ENCODE measurements around the gene TOR2A.

Gene TOR2A

DNA sequence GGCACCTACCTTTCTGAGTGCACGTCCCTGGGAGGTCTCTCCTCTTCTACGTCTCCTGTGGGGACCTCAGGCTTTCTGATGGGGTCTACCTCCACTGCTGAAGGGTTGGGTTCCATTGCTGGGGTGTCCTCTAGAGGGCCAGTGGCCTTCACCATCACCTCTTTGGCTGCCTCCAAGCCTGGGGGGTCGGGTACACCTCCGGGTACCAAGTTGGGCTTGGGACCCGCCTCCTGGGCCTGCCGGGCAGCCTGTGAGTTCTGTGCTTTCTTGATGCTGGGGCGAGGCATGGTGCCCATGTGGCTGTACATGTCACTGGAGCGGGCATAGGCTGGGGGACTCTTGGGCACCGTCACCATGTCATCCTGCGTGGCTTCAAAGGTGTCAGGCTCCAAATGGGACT lies 38.9 kb upstream of the TOR2A start:
- no peaks in the 10 kb centered on the region for H3K9me2 ChIP-seq (replicated peaks; ENCODE audit: low read depth, low read length)
- TF ChIP-seq CTCF (conservative IDR thresholded peaks at IDR 0.05; ENCODE audit: low read length) (peak; percentile 14; the same call in 1 of the 2 replicates), EZH2phosphoT487 (IDR thresholded peaks at IDR 0.05; ENCODE audit: borderline replicate concordance) (no peak)
- H3K9ac ChIP-seq (ENCODE audit: low read depth, low read length, poor library complexity, severe bottlenecking) = peak overlapping the region; percentile 30
- H3F3A ChIP-seq (ENCODE audit: low read depth) = peaks cover 6% of the 10 kb centered on the region
- no peaks in the 10 kb centered on the region for H3K9me3 ChIP-seq (ENCODE audit: insufficient read depth, low read depth, low read length)
- H2AFZ ChIP-seq (ENCODE audit: low read length) = no peak overlapping the region
- peaks cover 23% of the 10 kb centered on the region; the same call in 1 of the 2 replicates for H3K36me3 ChIP-seq (ENCODE audit: insufficient read depth, low read length)
- peaks cover 47% of the 10 kb centered on the region for H3K4me1 ChIP-seq (ENCODE audit: insufficient read depth, low read length, poor library complexity, severe bottlenecking)
- H3K27me3 ChIP-seq (ENCODE audit: insufficient read depth, low read length, poor library complexity, severe bottlenecking) = no peaks in the 10 kb centered on the region
- peaks cover 92% of the 10 kb centered on the region for H3K79me2 ChIP-seq (ENCODE audit: insufficient read depth, low read length)
- peaks cover 45% of the 10 kb centered on the region for H4K20me1 ChIP-seq (ENCODE audit: insufficient read depth, low read length, poor library complexity, severe bottlenecking)
- peak overlapping the region; percentile 33 for H3K4me3 ChIP-seq (ENCODE audit: low read length, poor library complexity, severe bottlenecking)
- H3K4me2 ChIP-seq (ENCODE audit: low read depth, low read length, poor library complexity, severe bottlenecking) = peak overlapping the region; percentile 71

GRCh38 chr9:127773272-127773671 lies 38.2 kb upstream of the TOR2A start:
- H3K4me2 ChIP-seq (ENCODE audit: low read depth, low read length, poor library complexity, severe bottlenecking) = peak overlapping the region; percentile 71
- no peak overlapping the region for H3K4me3 ChIP-seq (ENCODE audit: low read length, poor library complexity, severe bottlenecking)
- no peak overlapping the region for H2AFZ ChIP-seq (ENCODE audit: low read length)
- H3K9me2 ChIP-seq (replicated peaks; ENCODE audit: low read depth, low read length) = no peaks in the 10 kb centered on the region
- peaks cover 92% of the 10 kb centered on the region for H3K79me2 ChIP-seq (ENCODE audit: insufficient read depth, low read length)
- H4K20me1 ChIP-seq (ENCODE audit: insufficient read depth, low read length, poor library complexity, severe bottlenecking) = peaks cover 52% of the 10 kb centered on the region
- TF ChIP-seq CTCF (conservative IDR thresholded peaks at IDR 0.05; ENCODE audit: low read length) = no peak
- H3K9me3 ChIP-seq (ENCODE audit: insufficient read depth, low read depth, low read length) = no peaks in the 10 kb centered on the region
- H3F3A ChIP-seq (ENCODE audit: low read depth) = peaks cover 6% of the 10 kb centered on the region
- peak overlapping the region; percentile 30 for H3K9ac ChIP-seq (ENCODE audit: low read depth, low read length, poor library complexity, severe bottlenecking)
- H3K27me3 ChIP-seq (ENCODE audit: insufficient read depth, low read length, poor library complexity, severe bottlenecking) = no peaks in the 10 kb centered on the region
- H3K36me3 ChIP-seq (ENCODE audit: insufficient read depth, low read length) = peaks cover 26% of the 10 kb centered on the region; the same call in 1 of the 2 replicates
- H3K4me1 ChIP-seq (ENCODE audit: insufficient read depth, low read length, poor library complexity, severe bottlenecking) = peaks cover 50% of the 10 kb centered on the region

GRCh38 chr9:127772603-127773002 lies 37.5 kb upstream of the TOR2A start:
- Histone ChIP-seq H3K4me2 (ENCODE audit: low read depth, low read length, poor library complexity, severe bottlenecking) (peak overlapping the region; percentile 71), H2AFZ (ENCODE audit: low read length) (no peak overlapping the region), H3K4me1 (ENCODE audit: insufficient read depth, low read length, poor library complexity, severe bottlenecking) (peaks cover 57% of the 10 kb centered on the region), H3K36me3 (ENCODE audit: insufficient read depth, low read length) (peaks cover 26% of the 10 kb centered on the region; the same call in 1 of the 2 replicates), H3K9me2 (replicated peaks; ENCODE audit: low read depth, low read length) (no peaks in the 10 kb centered on the region), H3F3A (ENCODE audit: low read depth) (peaks cover 6% of the 10 kb centered on the region), H3K9me3 (ENCODE audit: insufficient read depth, low read depth, low read length) (no peaks in the 10 kb centered on the region), H3K4me3 (ENCODE audit: low read length, poor library complexity, severe bottlenecking) (no peak overlapping the region), H3K79me2 (ENCODE audit: insufficient read depth, low read length) (peaks cover 92% of the 10 kb centered on the region), H3K27me3 (ENCODE audit: insufficient read depth, low read length, poor library complexity, severe bottlenecking) (no peaks in the 10 kb centered on the region), H3K9ac (ENCODE audit: low read depth, low read length, poor library complexity, severe bottlenecking) (no peak overlapping the region), H4K20me1 (ENCODE audit: insufficient read depth, low read length, poor library complexity, severe bottlenecking) (peaks cover 59% of the 10 kb centered on the region)
- TF ChIP-seq EZH2phosphoT487 (IDR thresholded peaks at IDR 0.05; ENCODE audit: borderline replicate concordance) (no peak), CTCF (conservative IDR thresholded peaks at IDR 0.05; ENCODE audit: low read length) (no peak)

Data from Loucy (cell line).